ENCODE measurements around the gene CHMP6.

The CHMP6 gene

GRCh38 chr17:80992077-80992947, 671 bp downstream of the CHMP6 start:
- peak; percentile 60 for DNase-seq

GRCh38 chr17:80992948-80993624, 1.4 kb downstream of the CHMP6 start:
- no peak for DNase-seq

GRCh38 chr17:80995131-80995530, 3.5 kb downstream of the CHMP6 start:
- no peak for DNase-seq

- DNase-seq = no peak
Measured at GRCh38 chr17:80996422-80997305, 5.0 kb downstream of the CHMP6 start.

- no peak for DNase-seq
Measured at GRCh38 chr17:80997424-80998117, 5.9 kb downstream of the CHMP6 start.

GRCh38 chr17:80998118-80998747, 6.6 kb downstream of the CHMP6 start:
- no peak for DNase-seq

GRCh38 chr17:80998748-80999535, 7.3 kb downstream of the CHMP6 start:
- no peak for DNase-seq

- DNase-seq = no peak
Measured at GRCh38 chr17:80999536-81000333, 8.1 kb downstream of the CHMP6 start.

- DNase-seq = no peak
Measured at GRCh38 chr17:81000334-81000630, 8.6 kb downstream of the CHMP6 start.

GRCh38 chr17:81000631-81001357, 9.2 kb downstream of the CHMP6 start:
- no peak for DNase-seq

- no peak for DNase-seq
Measured at GRCh38 chr17:81002013-81002384, 10.4 kb downstream of the CHMP6 start.

- no peak for DNase-seq
Measured at GRCh38 chr17:81002409-81003361, 11.0 kb downstream of the CHMP6 start.

- peak; percentile 44 for DNase-seq
Measured at GRCh38 chr17:81003711-81004475, 12.3 kb downstream of the CHMP6 start.

- DNase-seq = no peak
Measured at GRCh38 chr17:81006891-81007290, 15.2 kb downstream of the CHMP6 start.

- no peak for DNase-seq
Measured at GRCh38 chr17:81008140-81008539, 16.5 kb downstream of the CHMP6 start.

- DNase-seq = no peak
Measured at GRCh38 chr17:81009136-81009535, 17.5 kb downstream of the CHMP6 start.

- no peak for DNase-seq
Measured at GRCh38 chr17:81010935-81011334, 19.3 kb downstream of the CHMP6 start.

Data from right kidney (tissue), 1 donor.